ENCODE results near the gene FAM241A.

- TF ChIP-seq FOXM1 (IDR thresholded peaks at IDR 0.05; ENCODE audit: borderline replicate concordance, low read depth) (no peak), YY1 (IDR thresholded peaks at IDR 0.05; ENCODE audit: low read depth) (no peak), CREB1 (IDR thresholded peaks at IDR 0.05; ENCODE audit: low read depth) (no peak), EP300 (IDR thresholded peaks at IDR 0.05; ENCODE audit: borderline replicate concordance) (no peak), TCF12 (IDR thresholded peaks at IDR 0.05; ENCODE audit: low read depth) (no peak), RAD21 (IDR thresholded peaks at IDR 0.05; ENCODE audit: low read depth) (no peak), USF1 (IDR thresholded peaks at IDR 0.05) (no peak), TAF1 (IDR thresholded peaks at IDR 0.05; ENCODE audit: low read depth) (no peak)
- TF ChIP-seq, protein P1, sequence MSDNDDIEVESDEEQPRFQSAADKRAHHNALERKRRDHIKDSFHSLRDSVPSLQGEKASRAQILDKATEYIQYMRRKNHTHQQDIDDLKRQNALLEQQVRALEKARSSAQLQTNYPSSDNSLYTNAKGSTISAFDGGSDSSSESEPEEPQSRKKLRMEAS (IDR thresholded peaks at IDR 0.05), result no peak
Observed at GRCh38 chr4:112185740-112186670, 40.8 kb downstream of the FAM241A start.

All from Ishikawa (cell line).